HG03066 (cell line): Measurements from ENCODE around the gene OR1S2.
"Not testable (repeated sequence)": the region's sequence is repeated elsewhere in the genome, so short reads cannot be mapped to it uniquely, and the experiment has no call there.

ENCODE experiments used
- ATAC-seq: cut with Tn5 transposase; IDR thresholded peaks from one replicate; pipeline ENCODE4 v1.9.1; 2021; ENCODE audit warnings: low read depth; ENCODE audit not compliant: unreplicated experiment

Gene OR1S2, protein sequence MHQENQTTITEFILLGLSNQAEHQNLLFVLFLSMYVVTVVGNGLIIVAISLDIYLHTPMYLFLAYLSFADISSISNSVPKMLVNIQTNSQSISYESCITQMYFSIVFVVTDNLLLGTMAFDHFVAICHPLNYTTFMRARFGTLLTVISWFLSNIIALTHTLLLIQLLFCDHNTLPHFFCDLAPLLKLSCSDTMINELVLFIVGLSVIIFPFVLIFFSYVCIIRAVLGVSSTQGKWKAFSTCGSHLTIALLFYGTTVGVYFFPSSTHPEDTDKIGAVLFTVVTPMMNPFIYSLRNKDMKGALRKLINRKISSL

DNA sequence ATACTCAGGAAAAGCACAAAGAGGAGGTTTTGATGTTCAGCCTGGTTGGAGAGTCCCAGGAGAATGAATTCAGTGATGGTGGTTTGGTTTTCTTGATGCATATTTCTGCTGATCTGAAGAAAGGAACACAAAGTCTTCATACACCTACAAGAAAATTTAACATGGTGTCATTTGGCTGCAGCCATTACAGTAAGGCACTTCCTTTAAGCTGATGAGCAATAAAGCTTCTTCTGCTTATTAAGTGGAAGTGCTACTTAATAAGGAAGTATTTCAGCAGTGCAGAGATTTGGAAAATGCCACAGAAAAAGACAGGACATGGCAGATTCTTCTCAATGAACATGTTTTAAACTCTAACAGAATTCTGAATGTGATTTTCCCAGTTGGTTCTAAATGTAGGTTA lies at the start of gene OR1S2:
Gene OR1S2, minus strand, starts transcription at position 101 of the 400 bp plus-strand sequence. Its CDS starts 0 bp downstream, at position 101.
- no peak for ATAC-seq

DNA sequence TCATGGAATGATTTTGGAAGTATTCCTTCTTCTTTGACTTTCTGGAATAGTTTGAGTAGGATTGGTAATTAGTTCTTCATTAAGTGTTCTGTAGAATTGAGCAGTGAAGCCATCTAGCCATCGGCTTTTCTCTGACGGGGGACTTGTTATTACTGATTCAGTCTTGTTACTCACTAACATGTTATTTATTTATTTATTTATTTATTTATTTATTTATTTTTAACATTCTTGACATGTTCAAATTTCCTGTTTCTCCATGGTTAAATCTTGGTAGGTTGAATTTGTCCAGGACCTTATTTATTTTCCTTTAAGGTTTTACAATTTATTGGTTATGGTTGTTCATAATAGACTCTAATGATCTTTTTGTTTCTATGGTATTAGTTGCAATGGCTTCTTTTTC lies 40.0 kb upstream of the OR1S2 start:
- ATAC-seq = no peak

DNA sequence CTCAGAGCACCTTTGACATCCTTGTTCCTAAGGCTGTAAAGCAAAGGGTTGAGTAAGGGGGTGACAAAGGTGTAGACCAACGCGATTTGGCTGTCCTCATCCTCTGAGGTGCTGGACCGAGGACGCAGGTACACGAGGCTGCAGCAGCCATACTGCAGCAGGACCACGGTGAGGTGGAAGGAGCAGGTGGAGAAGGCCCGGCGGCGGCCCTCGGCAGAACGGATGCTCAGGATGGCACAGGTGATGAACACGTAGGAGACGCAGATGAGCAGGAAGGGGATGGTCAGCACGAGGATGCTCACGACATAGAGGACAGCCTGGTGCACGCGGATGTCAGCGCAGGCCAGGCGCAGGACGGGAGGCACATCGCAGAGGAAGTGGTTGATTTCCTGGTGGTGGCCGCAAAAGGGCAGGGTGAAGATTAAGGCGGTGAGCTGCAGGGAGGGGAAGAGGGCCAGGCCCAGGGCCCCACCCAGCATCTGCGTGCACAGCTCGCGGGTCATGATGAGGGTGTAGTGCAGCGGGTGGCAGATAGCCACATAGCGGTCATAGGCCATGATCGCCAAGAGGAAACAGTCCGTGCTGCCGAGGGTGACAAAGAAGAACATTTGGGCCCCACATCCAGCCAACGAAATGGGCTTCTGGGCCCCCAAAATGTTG lies 24.1 kb upstream of the OR1S2 start:
- no peak for ATAC-seq

- ATAC-seq = no peak
These were observed 18.8 kb upstream of the OR1S2 start for GRCh38 chr11:58222721-58223120.

DNA sequence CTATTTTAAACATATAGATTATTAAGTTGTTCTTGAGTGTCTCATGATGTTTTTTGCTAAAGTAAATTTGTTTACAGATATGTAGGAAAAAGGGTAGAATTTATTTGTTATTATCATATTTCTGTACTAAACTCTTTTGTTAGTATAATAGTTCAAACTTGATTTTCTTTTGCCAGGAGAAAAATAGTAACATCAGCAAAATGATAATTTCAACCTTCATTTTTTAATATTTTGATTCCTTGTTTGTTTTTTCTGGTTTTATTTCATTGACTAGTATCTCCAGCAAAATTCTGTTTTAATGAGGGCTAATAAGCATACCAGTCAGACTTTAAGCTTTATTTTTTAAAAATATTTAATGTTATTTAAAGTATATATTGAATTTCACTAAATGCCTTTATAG lies 12.5 kb upstream of the OR1S2 start:
- ATAC-seq = no peak

- ATAC-seq = not testable (repeated sequence)
These were observed 8.5 kb upstream of the OR1S2 start, which contains the start of gene OR1S1 for GRCh38 chr11:58212420-58212819. TSS of gene OR1S1 (plus strand) at chr11:58212720.

DNA sequence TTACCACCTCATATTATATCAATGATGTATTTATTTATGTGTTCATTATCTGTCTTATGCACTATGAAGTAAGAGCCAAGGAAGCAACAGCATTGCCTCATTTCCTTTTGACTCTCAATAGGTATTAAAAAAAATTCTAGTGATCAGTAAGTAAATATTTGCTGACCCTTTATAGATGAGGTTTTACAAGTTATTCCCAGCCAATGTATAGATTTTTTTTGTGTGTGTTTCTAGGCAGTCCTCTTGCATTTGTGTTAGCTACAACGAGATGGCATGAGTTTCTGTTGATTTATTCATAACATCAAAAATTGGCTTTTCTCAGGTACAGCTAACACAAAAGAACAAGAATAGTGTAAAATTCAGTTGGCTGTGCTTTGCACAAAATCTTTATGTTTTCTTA lies 4.7 kb downstream of the OR1S2 start:
- no peak for ATAC-seq

GRCh38 chr11:58195939-58196338 lies 8.0 kb downstream of the OR1S2 start:
- no peak for ATAC-seq

- ATAC-seq = no peak
These were observed 10.6 kb downstream of the OR1S2 start for GRCh38 chr11:58193391-58193790.

DNA sequence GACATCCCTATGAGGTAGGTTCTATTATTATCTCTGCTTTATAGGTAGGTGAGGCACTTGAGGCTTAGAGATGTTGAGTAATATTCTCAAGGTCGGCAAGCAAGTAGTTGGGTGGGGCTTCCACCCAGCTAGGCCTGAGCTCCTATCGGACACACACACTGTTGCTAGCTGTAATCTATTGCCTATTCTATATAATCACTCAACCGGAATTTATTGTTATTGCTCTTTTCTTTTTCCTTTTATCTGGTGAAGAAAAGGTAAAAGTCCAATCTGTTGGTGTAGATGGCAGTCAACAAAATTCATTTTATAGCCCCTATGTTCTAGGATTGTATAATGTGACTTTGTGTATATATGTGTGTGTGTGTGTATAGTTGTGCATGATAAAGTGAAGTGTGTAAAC lies 11.7 kb downstream of the OR1S2 start:
- no peak for ATAC-seq

DNA sequence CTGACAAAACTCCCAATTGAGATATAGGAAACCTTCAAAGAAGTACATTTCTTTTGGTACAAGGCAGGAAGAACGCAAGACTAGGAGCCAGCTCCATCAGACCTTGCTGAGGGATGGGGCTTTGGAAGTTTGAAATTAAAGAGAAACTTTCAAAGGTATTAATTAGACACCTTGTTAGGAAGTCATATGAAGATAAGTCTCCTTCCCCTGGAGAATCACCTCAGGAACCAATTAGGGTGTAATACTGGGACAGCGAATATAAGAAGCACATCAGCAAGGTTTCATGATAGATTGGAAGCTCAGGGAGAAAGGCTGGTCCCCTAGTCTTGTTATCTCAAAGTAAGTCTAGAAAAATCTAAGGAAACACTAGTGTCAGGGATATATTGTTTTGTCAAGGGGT lies 15.2 kb downstream of the OR1S2 start, which contains the start of gene OR9Q2:
Gene OR9Q2, plus strand, starts transcription at position 301 of the 400 bp plus-strand sequence. CDS start 1,421 bp downstream, outside the sequence.
- ATAC-seq = no peak

DNA sequence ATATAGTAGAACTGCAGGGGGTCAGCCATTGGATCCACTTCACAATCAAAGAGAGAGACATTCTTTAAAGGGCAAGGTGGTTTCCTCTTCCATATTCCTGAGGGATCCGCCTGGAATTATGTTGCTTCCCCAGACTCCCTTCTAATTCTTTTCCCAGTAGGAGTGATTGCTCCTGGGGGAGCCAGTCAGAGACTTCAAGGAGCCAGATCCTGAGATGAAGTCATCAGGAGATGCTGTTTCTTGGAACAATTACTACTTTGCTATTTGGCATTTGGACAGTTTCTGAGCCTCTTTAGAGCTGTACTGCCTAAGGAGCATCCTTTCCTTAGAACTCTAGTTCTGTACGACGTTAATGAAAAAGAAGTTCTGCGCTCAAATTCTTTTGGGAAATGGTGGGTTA lies 17.0 kb downstream of the OR1S2 start:
- ATAC-seq = no peak

DNA sequence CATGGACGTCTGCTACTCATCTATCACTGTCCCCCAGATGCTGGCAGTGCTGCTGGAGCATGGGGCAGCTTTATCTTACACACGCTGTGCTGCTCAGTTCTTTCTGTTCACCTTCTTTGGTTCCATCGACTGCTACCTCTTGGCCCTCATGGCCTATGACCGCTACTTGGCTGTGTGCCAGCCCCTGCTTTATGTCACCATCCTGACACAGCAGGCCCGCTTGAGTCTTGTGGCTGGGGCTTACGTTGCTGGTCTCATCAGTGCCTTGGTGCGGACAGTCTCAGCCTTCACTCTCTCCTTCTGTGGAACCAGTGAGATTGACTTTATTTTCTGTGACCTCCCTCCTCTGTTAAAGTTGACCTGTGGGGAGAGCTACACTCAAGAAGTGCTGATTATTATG lies 24.3 kb downstream of the OR1S2 start:
- no peak for ATAC-seq

DNA sequence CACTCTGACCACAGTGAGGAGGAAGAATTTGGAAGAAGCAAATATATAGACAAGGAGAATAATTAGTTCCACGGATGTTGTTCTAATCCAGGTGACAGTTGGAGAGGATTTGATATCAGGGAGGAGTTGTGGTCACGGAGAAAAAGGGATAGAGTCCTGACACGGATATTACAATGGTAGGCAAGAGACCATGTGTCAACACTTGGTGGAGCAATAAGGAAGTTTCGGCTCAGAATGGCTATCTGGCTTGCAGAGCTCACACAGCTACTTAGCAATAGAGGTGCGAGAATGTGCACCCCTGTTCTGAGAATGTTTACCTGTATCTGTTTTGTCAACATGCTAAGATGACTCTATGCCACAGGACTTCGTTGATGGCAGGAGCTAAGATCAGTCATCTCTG lies 25.5 kb downstream of the OR1S2 start:
- no peak for ATAC-seq

GRCh38 chr11:58177409-58178054 lies 26.4 kb downstream of the OR1S2 start:
- ATAC-seq = no peak

DNA sequence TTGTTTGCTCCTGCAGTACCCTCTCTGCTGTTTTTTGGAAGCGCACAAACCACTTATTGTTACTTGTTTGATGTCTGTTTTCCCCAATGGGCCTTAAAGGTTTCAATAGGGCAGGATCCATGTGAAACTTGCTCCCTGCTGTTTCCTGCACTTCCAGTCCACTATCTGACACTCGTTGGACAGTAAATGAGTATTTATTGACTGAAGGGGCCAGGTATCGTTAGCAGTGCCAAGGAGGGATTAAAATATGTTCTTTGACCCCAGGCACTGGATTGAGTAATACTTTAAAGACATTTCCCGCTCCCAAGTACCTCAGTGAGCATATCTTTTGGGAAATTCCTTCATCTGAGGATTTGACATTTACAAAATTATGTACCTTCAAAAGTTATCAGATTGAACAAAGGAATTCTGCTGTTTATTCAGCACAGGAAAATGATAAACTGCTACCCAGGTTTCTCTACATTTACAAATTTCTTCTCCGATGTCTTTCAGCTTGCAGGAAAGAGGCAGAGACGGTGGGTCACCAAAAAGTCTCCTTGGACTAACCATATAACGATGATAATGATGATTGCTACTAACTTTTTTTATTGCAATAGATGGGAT lies 38.3 kb downstream of the OR1S2 start:
- no peak for ATAC-seq

GRCh38 chr11:58164990-58165389 lies 39.0 kb downstream of the OR1S2 start:
- ATAC-seq = no peak

DNA sequence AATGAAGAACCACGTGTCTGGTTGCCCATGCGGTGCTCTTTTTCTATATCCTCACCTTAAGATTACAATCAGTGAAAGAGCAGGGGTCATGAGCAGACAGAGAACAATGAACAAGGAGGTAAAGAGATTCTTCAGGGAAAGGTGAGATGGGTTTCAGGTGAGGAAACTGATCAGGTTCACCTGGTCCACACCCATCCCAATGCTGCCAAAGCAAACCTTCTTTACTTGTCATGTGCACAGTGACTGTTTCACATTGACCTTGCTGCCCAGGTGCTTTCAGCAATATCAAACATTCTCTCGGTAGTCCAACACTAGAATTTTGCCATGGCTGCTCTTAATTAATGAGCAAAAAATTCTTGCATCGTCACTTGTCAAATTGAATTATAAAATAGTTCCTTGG lies 39.6 kb downstream of the OR1S2 start:
- ATAC-seq = no peak
